AG08395 (cell line): ENCODE data around the gene BLZF1.
A peak's percentile ranks its signal among the peaks of the same experiment; 100 is the strongest.
"Not testable (repeated sequence)": the region's sequence is repeated elsewhere in the genome, so short reads cannot be mapped to it uniquely, and the experiment has no call there.

Source experiments
- DNase-seq: peaks from one replicate; pipeline ENCODE4 v3.0.0; 2012; ENCODE audit warnings: mixed read lengths, low spot score

BLZF1 gene

GRCh38 chr1:169367686-169368405 is at the start of gene BLZF1, which contains the start of gene NME7:
Gene BLZF1, plus strand, starts transcription at chr1:169368195. Its CDS starts 1,328 bp downstream, at chr1:169369523.
Gene NME7, minus strand, starts transcription at chr1:169367797. Its CDS starts 87 bp downstream, at chr1:169367710.
- DNase-seq, result peak; percentile 96

- DNase-seq, result no peak
These were observed 49.3 kb upstream of the BLZF1 start for GRCh38 chr1:169318536-169319244.

GRCh38 chr1:169321539-169321938 is 46.5 kb upstream of the BLZF1 start:
- peak; percentile 7 for DNase-seq

GRCh38 chr1:169322138-169322537 is 45.9 kb upstream of the BLZF1 start:
- no peak for DNase-seq

GRCh38 chr1:169325117-169325516 is 42.9 kb upstream of the BLZF1 start:
- DNase-seq, result no peak

- DNase-seq, result no peak
These were observed 41.6 kb upstream of the BLZF1 start for GRCh38 chr1:169326261-169326955.

- DNase-seq, result peak; percentile 15
These were observed 41.1 kb upstream of the BLZF1 start for GRCh38 chr1:169326956-169327268.

GRCh38 chr1:169327875-169328274 is 40.1 kb upstream of the BLZF1 start:
- DNase-seq, result no peak

- DNase-seq, result no peak
These were observed 38.6 kb upstream of the BLZF1 start for GRCh38 chr1:169329383-169329782.

GRCh38 chr1:169330927-169331326 is 37.1 kb upstream of the BLZF1 start:
- DNase-seq, result no peak

- DNase-seq, result not testable (repeated sequence)
These were observed 33.3 kb upstream of the BLZF1 start for GRCh38 chr1:169334727-169335126.

GRCh38 chr1:169336947-169337715 is 30.9 kb upstream of the BLZF1 start:
- not testable (repeated sequence) for DNase-seq

- DNase-seq, result no peak
These were observed 29.4 kb upstream of the BLZF1 start for GRCh38 chr1:169338617-169339016.

- DNase-seq, result no peak
These were observed 28.2 kb upstream of the BLZF1 start for GRCh38 chr1:169339773-169340172.

GRCh38 chr1:169340882-169341281 is 27.1 kb upstream of the BLZF1 start:
- DNase-seq, result no peak

GRCh38 chr1:169342096-169342495 is 25.9 kb upstream of the BLZF1 start:
- not testable (repeated sequence) for DNase-seq

- DNase-seq, result no peak
These were observed 22.5 kb upstream of the BLZF1 start for GRCh38 chr1:169345511-169345910.

GRCh38 chr1:169346036-169346589 is 21.9 kb upstream of the BLZF1 start:
- no peak for DNase-seq

- DNase-seq, result no peak
These were observed 20.2 kb upstream of the BLZF1 start for GRCh38 chr1:169347688-169348382.

GRCh38 chr1:169348383-169349036 is 19.5 kb upstream of the BLZF1 start:
- peak; percentile 21 for DNase-seq

- DNase-seq, result no peak
These were observed 7.6 kb upstream of the BLZF1 start for GRCh38 chr1:169360415-169360814.
